ENCODE results near the gene FARS2.

- TF ChIP-seq, protein P1, sequence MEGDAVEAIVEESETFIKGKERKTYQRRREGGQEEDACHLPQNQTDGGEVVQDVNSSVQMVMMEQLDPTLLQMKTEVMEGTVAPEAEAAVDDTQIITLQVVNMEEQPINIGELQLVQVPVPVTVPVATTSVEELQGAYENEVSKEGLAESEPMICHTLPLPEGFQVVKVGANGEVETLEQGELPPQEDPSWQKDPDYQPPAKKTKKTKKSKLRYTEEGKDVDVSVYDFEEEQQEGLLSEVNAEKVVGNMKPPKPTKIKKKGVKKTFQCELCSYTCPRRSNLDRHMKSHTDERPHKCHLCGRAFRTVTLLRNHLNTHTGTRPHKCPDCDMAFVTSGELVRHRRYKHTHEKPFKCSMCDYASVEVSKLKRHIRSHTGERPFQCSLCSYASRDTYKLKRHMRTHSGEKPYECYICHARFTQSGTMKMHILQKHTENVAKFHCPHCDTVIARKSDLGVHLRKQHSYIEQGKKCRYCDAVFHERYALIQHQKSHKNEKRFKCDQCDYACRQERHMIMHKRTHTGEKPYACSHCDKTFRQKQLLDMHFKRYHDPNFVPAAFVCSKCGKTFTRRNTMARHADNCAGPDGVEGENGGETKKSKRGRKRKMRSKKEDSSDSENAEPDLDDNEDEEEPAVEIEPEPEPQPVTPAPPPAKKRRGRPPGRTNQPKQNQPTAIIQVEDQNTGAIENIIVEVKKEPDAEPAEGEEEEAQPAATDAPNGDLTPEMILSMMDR (IDR thresholded peaks at IDR 0.05 in 8 of 11, conservative IDR thresholded peaks at IDR 0.05 in 3 of 11) = no peak
- no peak for TF ChIP-seq POLR2A (IDR thresholded peaks at IDR 0.05)
- TF ChIP-seq POLR2AphosphoS5 (IDR thresholded peaks at IDR 0.05) = no peak
These were observed 411.3 kb downstream of the FARS2 start for GRCh38 chr6:5672581-5673011.

All from spleen (tissue), 7 donors.